ENCODE measurements around the gene PDZD7. TPM values are rescaled to one million over a fixed set of nuclear protein-coding genes. Genes with fewer than 3 reads are reported as not detected.

Gene PDZD7
- total RNA-seq, 1 donor from 2014 or later, result 1.5 TPM

- Mint-ChIP-seq H3K4me3 (ENCODE audit: unreplicated experiment) (no peak overlapping the region), H3K27ac (ENCODE audit: unreplicated experiment) (no peak overlapping the region), H3K4me1 (ENCODE audit: low read depth, unreplicated experiment) (peaks cover 16% of the 10 kb centered on the region), H3K9me3 (ENCODE audit: unreplicated experiment) (peaks cover 12% of the 10 kb centered on the region), H3K36me3 (ENCODE audit: unreplicated experiment) (no peaks in the 10 kb centered on the region), H3K27me3 (ENCODE audit: unreplicated experiment) (peaks cover 9% of the 10 kb centered on the region)
- TF ChIP-seq, protein P1, sequence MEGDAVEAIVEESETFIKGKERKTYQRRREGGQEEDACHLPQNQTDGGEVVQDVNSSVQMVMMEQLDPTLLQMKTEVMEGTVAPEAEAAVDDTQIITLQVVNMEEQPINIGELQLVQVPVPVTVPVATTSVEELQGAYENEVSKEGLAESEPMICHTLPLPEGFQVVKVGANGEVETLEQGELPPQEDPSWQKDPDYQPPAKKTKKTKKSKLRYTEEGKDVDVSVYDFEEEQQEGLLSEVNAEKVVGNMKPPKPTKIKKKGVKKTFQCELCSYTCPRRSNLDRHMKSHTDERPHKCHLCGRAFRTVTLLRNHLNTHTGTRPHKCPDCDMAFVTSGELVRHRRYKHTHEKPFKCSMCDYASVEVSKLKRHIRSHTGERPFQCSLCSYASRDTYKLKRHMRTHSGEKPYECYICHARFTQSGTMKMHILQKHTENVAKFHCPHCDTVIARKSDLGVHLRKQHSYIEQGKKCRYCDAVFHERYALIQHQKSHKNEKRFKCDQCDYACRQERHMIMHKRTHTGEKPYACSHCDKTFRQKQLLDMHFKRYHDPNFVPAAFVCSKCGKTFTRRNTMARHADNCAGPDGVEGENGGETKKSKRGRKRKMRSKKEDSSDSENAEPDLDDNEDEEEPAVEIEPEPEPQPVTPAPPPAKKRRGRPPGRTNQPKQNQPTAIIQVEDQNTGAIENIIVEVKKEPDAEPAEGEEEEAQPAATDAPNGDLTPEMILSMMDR (IDR thresholded peaks at IDR 0.05; ENCODE audit: partially characterized antibody, unreplicated experiment), result no peak
- no peak for DNase-seq
Observed at GRCh38 chr10:101010329-101010728, 20.6 kb downstream of the PDZD7 start.

- no peak overlapping the region for H3K4me3 Mint-ChIP-seq (ENCODE audit: unreplicated experiment)
- DNase-seq, result no peak
- peaks cover 10% of the 10 kb centered on the region for H3K9me3 Mint-ChIP-seq (ENCODE audit: unreplicated experiment)
- no peak overlapping the region for H3K27ac Mint-ChIP-seq (ENCODE audit: unreplicated experiment)
- TF ChIP-seq, protein P1 (IDR thresholded peaks at IDR 0.05; ENCODE audit: partially characterized antibody, unreplicated experiment), result no peak
- no peaks in the 10 kb centered on the region for H3K36me3 Mint-ChIP-seq (ENCODE audit: unreplicated experiment)
- H3K27me3 Mint-ChIP-seq (ENCODE audit: unreplicated experiment), result peaks cover 2% of the 10 kb centered on the region
- peaks cover 14% of the 10 kb centered on the region for H3K4me1 Mint-ChIP-seq (ENCODE audit: low read depth, unreplicated experiment)
Observed at GRCh38 chr10:101008823-101009423, 22.0 kb downstream of the PDZD7 start.

DNA sequence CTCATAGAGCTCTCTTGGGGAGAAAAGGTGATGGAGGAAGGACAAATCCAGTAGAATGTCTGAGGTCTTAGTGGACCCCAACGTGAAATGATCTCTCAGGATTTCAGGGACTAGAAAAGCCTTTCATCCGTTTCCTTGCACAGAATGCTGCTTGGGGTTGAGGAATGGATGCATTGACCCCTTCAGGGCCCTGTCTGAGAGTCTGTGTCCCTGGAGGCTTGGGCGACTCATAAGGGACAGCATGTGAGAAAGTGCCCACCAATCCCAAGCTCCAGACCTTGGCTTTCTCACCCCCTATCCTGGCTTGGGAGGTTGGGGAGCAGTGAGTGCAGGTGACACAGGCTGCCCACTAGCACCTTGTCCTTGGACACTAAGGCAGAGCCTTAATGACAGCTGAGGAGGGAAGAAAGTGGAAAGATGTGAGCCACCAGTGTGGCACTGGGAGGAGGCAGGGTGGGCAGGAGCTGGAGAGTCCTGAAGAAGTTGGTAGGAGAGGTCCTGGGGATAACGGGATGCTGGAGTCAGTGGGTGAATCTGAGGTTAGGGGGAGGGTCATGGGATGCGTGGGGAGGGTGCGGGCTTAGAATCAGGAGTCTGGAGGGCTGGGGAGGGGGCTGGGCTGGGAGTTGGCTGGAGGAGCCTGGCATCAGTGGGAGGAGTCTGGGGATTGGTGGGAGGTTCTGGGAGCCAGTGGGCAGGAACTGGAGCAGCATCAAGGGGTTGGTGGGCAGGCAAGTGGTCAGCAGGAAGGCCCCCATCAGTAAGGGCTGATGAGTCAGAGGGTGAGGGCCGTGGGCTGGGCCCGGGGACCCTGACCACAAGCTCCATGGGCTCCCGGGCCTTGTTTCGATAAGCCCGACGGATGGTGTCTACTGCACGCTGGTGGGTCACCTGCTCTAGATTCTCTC lies 22.8 kb downstream of the PDZD7 start:
- Mint-ChIP-seq H3K36me3 (ENCODE audit: unreplicated experiment) (no peaks in the 10 kb centered on the region), H3K27me3 (ENCODE audit: unreplicated experiment) (peaks cover 2% of the 10 kb centered on the region), H3K4me3 (ENCODE audit: unreplicated experiment) (no peak overlapping the region), H3K27ac (ENCODE audit: unreplicated experiment) (no peak overlapping the region), H3K4me1 (ENCODE audit: low read depth, unreplicated experiment) (peaks cover 9% of the 10 kb centered on the region), H3K9me3 (ENCODE audit: unreplicated experiment) (peaks cover 5% of the 10 kb centered on the region)
- DNase-seq, result no peak
- TF ChIP-seq, protein P1 (IDR thresholded peaks at IDR 0.05; ENCODE audit: partially characterized antibody, unreplicated experiment), result no peak

DNA sequence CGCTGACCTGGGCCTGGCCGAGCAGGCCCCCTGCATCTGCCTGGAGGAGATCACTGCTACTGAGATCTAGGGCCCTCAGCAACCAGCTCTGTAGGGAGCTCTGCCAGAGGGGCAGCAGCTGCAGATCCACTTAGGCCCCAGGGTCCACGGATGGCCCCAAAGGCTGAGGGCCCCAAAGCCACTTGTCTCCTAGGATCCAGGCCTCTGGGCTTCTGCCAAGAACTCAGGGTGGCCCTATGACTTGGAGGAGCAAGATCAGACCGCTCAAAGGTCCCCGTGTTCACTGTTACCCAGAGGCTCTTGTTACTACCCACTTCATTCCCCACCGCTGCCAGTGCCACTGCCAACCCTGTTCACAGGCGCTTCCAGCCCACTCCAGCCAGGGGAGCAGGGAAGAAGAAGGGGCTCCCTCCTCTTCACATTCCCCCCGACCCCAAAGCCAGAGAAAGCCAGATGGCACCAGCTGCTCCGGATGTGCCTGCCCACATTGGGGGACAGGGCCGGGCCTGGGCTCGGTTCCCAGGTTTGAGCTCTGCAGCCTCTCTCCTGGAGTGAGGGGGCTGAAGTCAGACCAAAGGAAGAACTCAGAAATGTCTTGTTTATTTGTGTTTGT lies 23.7 kb downstream of the PDZD7 start:
- Mint-ChIP-seq H3K27me3 (ENCODE audit: unreplicated experiment) (no peaks in the 10 kb centered on the region), H3K4me1 (ENCODE audit: low read depth, unreplicated experiment) (peaks cover 4% of the 10 kb centered on the region), H3K9me3 (ENCODE audit: unreplicated experiment) (peaks cover 3% of the 10 kb centered on the region), H3K27ac (ENCODE audit: unreplicated experiment) (no peak overlapping the region), H3K4me3 (ENCODE audit: unreplicated experiment) (no peak overlapping the region), H3K36me3 (ENCODE audit: unreplicated experiment) (no peaks in the 10 kb centered on the region)
- TF ChIP-seq, protein P1 (IDR thresholded peaks at IDR 0.05; ENCODE audit: partially characterized antibody, unreplicated experiment), result no peak
- no peak for DNase-seq
